ENCODE data around the gene CORO2A. TPM values are rescaled to one million over a fixed set of nuclear protein-coding genes. Genes with fewer than 3 reads are reported as not detected.

The CORO2A gene
- total and polyA plus RNA-seq, 3 donors from 2014 or later, result 28.0 to 50.5 (median 46.3) TPM

DNA sequence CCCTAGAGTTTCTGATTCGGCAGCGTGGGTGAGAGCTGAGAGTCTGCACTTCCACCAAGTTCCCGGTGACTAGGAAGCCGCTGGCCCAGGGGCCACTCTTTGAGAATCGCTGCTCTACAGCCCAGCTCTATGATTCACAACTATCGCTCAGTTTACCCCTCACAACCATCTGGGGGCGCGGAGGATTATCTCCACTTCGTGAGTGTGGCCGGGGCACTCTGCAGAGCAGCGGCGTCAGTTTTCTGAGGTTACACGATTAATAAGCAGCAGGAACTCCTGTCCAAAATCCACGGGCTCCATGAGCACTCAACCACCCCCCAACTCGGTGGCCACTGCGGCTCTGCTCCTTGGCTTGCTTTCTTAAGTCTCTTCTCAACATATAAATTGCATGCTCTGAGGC, 19.3 kb downstream of the CORO2A start:
- Histone ChIP-seq H3K36me3 (ENCODE audit: low read depth, missing control alignments) (no peaks in the 10 kb centered on the region), H3K27ac (no peak overlapping the region), H3K27me3 (no peaks in the 10 kb centered on the region), H3K4me3 (no peak overlapping the region), H3K4me1 (peaks cover 41% of the 10 kb centered on the region), H3K9me3 (no peaks in the 10 kb centered on the region)
- intact Hi-C loops (cut with DNase I; ENCODE audit: low total_unique reads), result no loop called here
- DNase-seq, result no peak
- TF ChIP-seq POLR2A (IDR thresholded peaks at IDR 0.05), result no peak
- TF ChIP-seq, protein P1, sequence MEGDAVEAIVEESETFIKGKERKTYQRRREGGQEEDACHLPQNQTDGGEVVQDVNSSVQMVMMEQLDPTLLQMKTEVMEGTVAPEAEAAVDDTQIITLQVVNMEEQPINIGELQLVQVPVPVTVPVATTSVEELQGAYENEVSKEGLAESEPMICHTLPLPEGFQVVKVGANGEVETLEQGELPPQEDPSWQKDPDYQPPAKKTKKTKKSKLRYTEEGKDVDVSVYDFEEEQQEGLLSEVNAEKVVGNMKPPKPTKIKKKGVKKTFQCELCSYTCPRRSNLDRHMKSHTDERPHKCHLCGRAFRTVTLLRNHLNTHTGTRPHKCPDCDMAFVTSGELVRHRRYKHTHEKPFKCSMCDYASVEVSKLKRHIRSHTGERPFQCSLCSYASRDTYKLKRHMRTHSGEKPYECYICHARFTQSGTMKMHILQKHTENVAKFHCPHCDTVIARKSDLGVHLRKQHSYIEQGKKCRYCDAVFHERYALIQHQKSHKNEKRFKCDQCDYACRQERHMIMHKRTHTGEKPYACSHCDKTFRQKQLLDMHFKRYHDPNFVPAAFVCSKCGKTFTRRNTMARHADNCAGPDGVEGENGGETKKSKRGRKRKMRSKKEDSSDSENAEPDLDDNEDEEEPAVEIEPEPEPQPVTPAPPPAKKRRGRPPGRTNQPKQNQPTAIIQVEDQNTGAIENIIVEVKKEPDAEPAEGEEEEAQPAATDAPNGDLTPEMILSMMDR (IDR thresholded peaks at IDR 0.05), result no peak
- 75 to 84% methylated on average over 14 to 16 of the region's 16 CpGs for WGBS, 2 donors

DNA sequence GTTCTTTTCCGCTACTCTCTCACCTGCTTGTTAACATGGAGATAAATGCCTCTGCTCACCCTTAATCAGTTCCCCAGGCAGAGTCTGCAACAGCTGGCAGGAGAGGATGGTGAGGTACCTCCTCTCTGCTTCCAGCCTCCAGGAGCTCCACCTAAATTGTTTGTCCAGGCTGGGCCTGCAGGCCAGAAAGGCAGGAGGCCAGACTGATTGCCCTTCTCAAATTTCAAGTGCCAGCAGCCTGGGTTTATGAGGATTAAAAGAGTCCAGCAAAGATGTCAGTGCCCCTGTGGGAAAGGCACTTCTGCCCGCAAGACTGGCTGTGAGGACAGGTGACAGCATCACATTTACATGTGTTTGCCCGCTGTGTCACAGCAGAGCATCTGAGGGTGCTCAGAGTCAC, 19.8 kb downstream of the CORO2A start:
- no peak for DNase-seq
- Histone ChIP-seq H3K36me3 (ENCODE audit: low read depth, missing control alignments) (no peaks in the 10 kb centered on the region), H3K27me3 (no peaks in the 10 kb centered on the region), H3K9me3 (no peaks in the 10 kb centered on the region), H3K4me3 (no peak overlapping the region), H3K4me1 (peaks cover 45% of the 10 kb centered on the region), H3K27ac (no peak overlapping the region)
- whole genome bisulfite sequencing, 2 donors, result 66 to 79% methylated on average over 3 of the region's 3 CpGs
- intact Hi-C loops (cut with DNase I; ENCODE audit: low total_unique reads), result no loop called here
- TF ChIP-seq, protein P1 (IDR thresholded peaks at IDR 0.05), result no peak
- no peak for TF ChIP-seq POLR2A (IDR thresholded peaks at IDR 0.05)

DNA sequence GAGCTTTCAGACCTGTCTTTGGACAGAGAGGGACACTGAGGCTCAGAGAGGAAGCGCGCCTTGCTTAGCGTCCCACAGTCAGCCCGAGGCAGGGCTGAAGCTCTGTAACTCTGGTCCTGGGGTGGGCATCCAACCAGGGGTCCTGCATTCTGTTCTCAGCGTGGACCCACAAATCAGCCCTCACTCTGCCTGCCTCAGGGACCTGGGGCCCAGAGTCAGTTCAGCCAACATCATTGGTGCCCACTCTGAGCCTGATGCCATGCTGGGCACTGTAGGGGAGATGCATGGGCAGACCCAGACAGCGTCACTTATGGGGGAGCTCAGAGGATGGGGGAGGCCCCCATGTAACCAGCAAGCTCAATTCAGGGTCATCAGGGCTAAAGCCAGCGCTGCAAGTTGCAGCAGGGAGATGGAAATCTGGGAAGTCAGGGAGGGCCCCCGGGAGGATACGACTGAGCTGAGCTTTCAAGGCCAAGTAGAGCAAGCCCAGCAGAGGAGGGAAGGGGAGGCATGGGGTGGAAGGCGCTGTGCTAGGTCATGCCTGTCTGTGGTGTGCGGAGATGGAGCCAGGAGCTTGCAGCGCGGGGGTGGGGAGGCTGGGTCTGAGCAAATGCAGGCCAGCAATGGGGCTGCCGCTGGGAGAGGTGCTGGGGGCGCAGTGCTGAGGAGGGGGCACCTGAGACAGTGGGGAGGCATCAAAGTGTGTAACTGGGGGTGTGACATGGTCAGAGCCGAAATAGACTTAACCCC, 21.1 kb downstream of the CORO2A start:
- TF ChIP-seq POLR2A (IDR thresholded peaks at IDR 0.05), result no peak
- TF ChIP-seq, protein P1 (IDR thresholded peaks at IDR 0.05), result no peak
- 46 to 53% methylated on average over 14 to 16 of the region's 16 CpGs for WGBS, 2 donors
- Histone ChIP-seq H3K27ac (no peak overlapping the region), H3K4me3 (no peak overlapping the region), H3K4me1 (peaks cover 48% of the 10 kb centered on the region), H3K9me3 (no peaks in the 10 kb centered on the region), H3K27me3 (no peaks in the 10 kb centered on the region), H3K36me3 (ENCODE audit: low read depth, missing control alignments) (no peaks in the 10 kb centered on the region)
- DNase-seq, result peak; percentile 93
- intact Hi-C loops (cut with DNase I; ENCODE audit: low total_unique reads), result no loop called here

DNA sequence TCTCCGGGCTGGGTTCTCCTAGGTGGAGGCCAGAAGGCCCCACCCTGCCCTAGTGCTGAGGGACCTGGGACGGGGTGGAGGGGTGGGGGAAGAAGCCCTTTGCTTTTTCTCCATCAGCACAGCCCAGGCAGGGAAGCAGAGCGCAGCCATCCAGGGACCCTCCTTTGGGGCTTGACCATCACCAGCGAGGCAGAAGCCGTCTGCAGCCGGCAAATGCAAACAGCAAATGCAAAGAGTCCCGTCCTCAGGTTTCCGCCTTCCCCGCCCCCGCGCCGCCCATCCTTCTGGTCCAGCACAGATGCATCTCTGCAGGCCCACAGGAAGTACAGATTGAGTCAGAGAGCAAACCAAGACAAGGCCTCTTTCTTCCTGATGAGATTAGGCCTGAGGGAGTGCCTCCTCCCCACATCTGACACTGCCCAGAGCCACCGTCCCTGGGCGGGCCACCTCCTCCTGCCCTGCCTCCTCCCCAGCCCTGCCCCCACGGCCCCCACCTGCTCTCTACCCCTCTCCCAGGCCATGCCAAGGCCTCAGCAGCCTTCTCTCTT, 23.4 kb downstream of the CORO2A start:
- TF ChIP-seq POLR2A (IDR thresholded peaks at IDR 0.05), result no peak
- TF ChIP-seq, protein P1 (IDR thresholded peaks at IDR 0.05), result no peak
- no peaks in the 10 kb centered on the region for H3K9me3 ChIP-seq
- intact Hi-C loops (cut with DNase I; ENCODE audit: low total_unique reads), result no loop called here

More for the DNA sequence above, 23.4 kb downstream of the CORO2A start:
- WGBS, 2 donors, result 52 to 71% methylated on average over 8 to 15 of the region's 15 CpGs
- DNase-seq, result peak; percentile 89
- Histone ChIP-seq H3K4me3 (no peak overlapping the region), H3K27ac (no peak overlapping the region), H3K36me3 (ENCODE audit: low read depth, missing control alignments) (no peaks in the 10 kb centered on the region), H3K4me1 (peaks cover 45% of the 10 kb centered on the region), H3K27me3 (no peaks in the 10 kb centered on the region)
